Measurements from ENCODE around the gene CCZ1.
"Not testable (repeated sequence)": the region's sequence is repeated elsewhere in the genome, so short reads cannot be mapped to it uniquely, and the experiment has no call there.

CCZ1 gene

GRCh38 chr7:5916529-5916928, 18.0 kb downstream of the CCZ1 start:
- not testable (repeated sequence) for DNase-seq

DNA sequence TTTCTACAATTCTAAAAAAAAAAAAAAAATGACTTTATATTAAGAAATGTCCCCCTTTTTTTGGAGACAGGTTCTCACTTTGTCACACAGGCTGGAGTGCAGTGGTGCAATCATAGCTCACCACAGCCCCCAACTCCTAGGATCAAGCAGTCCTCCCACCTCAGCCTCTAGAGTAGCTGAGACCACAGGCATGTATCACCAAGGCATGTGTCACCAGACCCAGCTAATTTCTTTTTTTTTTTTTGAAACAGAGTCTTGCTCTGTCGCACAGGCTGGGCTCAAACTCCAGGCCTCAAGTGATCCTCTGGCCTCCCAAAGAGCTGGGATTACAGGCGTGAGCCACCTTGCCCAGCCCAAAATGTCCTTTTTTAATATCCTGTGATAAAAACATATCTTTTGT, 25.6 kb downstream of the CCZ1 start:
- not testable (repeated sequence) for DNase-seq

DNA sequence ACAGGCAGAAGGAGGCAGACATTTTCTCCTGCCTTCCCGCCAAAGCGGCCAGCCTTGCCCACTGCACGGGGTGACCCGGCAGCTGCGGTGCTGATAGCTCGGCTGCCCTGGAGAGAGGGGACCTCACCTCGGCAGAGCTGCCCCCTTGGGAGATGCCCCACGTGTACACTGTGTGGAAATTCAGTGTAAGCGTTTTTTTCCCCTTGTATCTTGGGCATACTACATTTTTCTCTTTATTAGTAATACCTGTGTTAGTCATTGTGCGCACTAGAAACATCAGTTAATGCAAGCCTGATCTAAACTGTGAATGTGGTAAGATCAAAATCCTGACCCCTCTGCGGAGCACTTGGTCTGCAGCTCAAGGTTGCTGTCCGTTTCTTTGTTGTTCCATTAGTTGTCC, 26.1 kb downstream of the CCZ1 start:
- DNase-seq: not testable (repeated sequence)

DNA sequence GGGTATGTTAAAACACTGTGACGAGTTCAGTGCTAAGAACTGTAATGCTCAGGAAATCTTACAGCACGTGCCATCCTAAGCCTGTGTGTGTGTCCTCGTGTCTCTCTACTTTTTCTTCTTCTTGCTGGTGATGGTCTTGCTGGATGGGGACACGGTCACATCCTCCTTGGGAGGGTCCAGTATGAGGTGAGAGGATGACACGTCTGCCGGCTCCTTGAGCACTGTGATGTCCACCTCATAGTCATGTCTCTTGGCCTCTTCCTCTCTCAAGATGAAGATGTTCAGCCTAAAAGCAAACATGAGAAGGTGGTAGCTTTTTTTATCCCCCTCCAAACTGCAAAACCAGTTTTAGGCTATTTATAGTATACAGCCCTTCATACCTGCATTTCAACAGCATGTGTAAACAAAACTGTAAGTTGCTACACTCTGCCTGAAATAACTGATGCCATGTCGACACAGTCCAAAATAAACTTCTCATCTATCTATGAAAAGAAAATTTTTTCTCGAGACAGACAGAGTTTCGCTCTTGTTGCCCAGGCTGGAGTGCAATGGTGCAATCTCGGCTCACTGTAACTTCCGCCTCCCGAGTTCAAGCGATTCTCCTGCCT, 27.8 kb downstream of the CCZ1 start:
- DNase-seq: not testable (repeated sequence)

- DNase-seq: not testable (repeated sequence)
Measured at GRCh38 chr7:5930290-5930689, 31.8 kb downstream of the CCZ1 start.

GRCh38 chr7:5931250-5931649, 32.7 kb downstream of the CCZ1 start:
- DNase-seq: not testable (repeated sequence)

DNA sequence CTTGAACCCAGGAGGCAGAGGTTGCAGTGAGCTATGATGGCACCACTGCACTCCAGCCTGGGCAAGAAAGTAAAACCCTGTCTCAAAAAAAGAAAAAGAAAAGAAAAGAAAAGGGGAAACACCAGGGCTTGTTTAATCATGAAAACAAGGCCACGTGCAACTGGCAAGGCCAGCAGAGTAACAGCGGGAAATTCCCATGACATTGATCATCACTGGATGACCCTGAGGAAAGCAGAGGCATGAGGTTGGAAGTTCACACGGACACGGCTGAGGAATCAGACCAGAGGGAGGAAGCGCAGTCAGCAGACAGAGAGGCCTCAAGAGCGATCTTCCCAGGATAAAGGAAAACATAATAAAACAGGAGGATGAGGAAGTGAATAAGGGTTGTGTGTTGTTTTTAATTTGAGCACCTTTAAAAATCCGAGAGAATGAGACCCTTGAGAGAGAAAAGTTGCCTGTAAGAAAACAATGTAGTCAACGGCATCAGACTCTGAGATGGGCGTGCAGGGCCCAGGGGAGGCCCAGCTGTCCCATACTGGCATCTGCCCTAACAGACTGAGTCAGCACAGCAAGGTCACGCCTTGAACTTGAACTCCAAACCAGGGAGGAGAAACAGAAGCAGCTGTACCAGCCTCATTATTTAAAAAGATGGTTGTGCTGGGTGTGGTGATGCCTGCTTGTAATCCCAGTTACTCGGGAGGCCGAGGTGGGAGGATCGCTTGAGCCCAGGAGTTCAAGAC, 33.5 kb downstream of the CCZ1 start:
- not testable (repeated sequence) for DNase-seq

DNA sequence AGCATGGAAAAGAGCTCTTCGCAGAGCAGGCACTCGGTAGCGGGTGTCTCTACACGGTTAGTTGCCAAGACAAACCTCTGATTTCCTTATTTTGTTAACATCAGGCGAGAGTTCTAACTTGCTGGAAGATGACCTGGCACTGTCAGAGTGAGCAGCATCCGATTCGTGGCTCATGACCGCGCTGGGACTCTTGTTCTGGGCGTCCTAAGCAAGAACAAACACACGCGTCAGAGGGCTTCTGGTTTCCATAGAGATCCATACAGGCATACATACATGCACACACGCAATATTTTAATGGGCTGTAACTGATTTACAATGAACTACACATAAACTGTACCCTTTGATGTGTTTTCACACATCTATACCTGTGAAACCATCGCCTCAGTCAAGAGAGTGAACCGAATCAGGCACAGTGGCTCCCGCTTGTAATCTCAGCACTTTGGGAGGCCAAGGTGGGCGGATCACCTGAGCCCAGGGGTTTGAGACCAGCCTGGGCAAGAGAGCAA, 36.5 kb downstream of the CCZ1 start:
- DNase-seq: not testable (repeated sequence)

DNA sequence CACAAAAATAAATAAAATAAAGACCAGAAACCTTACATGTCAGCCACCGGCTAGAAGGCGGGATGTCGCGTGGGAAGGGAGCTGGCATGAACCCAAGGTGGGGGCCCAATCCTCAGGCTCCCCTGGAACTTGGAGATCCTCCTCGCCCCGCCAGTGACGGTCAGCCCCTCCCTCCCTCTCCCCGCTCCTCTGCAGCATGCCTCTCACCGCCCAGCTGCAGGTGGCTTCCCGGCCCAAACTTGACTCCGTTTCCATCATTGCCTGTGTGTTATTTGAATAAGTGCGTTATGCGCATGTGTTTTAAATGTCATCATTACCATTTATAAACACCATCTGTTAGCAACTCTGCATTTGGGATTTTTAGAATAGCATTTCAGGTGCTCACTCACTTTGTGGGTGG, 64.7 kb downstream of the CCZ1 start:
- DNase-seq: not testable (repeated sequence)

- DNase-seq: not testable (repeated sequence)
Measured at GRCh38 chr7:5963810-5964209, 65.3 kb downstream of the CCZ1 start.

DNA sequence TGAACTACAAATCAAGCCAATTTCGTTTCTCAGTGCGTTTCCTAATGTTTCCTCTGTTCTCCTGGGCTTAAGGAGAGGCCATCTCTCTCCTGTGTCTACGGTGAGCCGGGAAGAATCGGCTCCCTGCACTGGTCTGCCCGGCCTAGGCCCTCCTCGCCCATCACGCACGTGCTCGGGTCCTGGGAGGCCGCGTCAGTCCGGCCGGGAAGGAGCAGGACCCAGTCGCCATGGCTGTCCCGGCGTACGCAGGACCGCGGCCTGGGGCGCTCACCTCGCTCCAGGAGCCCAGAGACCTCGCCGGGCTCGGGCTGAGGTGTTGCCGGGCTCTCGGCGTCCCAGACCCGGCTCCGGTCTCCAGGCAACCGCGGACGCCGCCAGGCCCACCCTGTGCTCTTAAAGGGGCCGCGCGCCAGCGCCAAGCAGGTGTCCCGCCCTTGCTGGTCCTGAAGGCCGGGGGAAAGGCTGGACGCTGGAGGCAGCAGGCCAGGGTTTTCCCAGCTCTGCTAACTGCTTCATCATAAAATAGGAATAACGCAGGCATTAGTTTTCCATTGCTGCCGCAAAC, 71.9 kb downstream of the CCZ1 start, which contains the start of gene RSPH10B:
Gene RSPH10B (minus strand): TSS at position 343 of the 565 bp plus-strand sequence. CDS start 3,573 bp downstream, outside the sequence.
- DNase-seq: not testable (repeated sequence)

- not testable (repeated sequence) for DNase-seq
Measured at GRCh38 chr7:5973580-5973979, 75.0 kb downstream of the CCZ1 start.

Data from SHP77 treated with DMSO at 0.1 percent for 48 hours (cell line).